ENCODE results near the gene DYNLT4.

Gene DYNLT4

DNA sequence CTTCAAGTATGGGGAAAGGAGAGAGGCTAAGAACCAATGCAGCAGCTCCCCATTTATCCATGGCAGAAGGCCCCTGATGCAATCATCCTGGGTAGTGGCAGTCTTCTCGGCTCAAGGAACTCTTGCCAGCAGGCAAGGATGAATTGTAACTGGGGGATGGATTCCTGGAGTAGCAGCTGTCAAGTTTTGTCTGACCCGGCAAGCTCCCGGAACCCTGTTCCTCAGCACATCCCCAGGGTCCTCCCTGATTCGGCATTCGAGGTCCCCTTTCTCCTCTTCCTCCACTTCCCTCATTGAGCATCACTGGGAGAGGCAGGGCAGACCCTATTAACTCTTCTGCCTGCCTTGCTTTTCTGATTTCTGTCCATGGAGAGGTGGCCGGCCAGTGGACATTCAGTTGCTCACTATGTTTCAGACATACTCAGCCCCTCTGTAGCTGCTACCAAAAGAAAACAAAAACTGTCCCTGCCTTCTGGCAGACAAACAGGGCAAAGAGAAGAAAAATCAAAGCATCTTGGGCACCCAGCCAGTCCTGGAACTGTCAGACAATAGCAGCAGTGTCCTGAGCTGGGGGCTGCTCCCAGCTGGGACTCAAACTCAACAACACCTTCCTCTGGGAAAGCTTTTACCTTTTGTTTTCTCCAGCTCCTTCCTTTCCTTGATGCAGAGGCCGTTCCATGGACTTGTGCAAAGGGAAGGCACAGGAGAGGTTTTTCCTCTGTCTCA lies 41.5 kb upstream of the DYNLT4 start:
- H3K27me3 ChIP-seq (ENCODE audit: low read length), result no peaks in the 10 kb centered on the region
- H3K9ac ChIP-seq (ENCODE audit: low read length), result no peak overlapping the region
- H2AFZ ChIP-seq (ENCODE audit: low read depth, low read length, severe bottlenecking), result no peak overlapping the region
- no peaks in the 10 kb centered on the region for H3F3A ChIP-seq (ENCODE audit: insufficient read depth)
- no peak overlapping the region for H3K4me2 ChIP-seq (ENCODE audit: low read depth, low read length, poor library complexity, severe bottlenecking)
- no peak overlapping the region for H3K27ac ChIP-seq (ENCODE audit: low read depth, low read length)
- H4K20me1 ChIP-seq (ENCODE audit: low read depth, low read length), result no peaks in the 10 kb centered on the region
- H3K4me3 ChIP-seq (ENCODE audit: insufficient read depth, low read length, poor library complexity, severe bottlenecking), result no peak overlapping the region
- no peak for TF ChIP-seq EZH2phosphoT487 (conservative IDR thresholded peaks at IDR 0.05; ENCODE audit: low read length)
- TF ChIP-seq, protein P1, sequence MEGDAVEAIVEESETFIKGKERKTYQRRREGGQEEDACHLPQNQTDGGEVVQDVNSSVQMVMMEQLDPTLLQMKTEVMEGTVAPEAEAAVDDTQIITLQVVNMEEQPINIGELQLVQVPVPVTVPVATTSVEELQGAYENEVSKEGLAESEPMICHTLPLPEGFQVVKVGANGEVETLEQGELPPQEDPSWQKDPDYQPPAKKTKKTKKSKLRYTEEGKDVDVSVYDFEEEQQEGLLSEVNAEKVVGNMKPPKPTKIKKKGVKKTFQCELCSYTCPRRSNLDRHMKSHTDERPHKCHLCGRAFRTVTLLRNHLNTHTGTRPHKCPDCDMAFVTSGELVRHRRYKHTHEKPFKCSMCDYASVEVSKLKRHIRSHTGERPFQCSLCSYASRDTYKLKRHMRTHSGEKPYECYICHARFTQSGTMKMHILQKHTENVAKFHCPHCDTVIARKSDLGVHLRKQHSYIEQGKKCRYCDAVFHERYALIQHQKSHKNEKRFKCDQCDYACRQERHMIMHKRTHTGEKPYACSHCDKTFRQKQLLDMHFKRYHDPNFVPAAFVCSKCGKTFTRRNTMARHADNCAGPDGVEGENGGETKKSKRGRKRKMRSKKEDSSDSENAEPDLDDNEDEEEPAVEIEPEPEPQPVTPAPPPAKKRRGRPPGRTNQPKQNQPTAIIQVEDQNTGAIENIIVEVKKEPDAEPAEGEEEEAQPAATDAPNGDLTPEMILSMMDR (IDR thresholded peaks at IDR 0.05; ENCODE audit: insufficient read depth, low read length, poor library complexity, severe bottlenecking), result no peak
- H3K9me3 ChIP-seq (ENCODE audit: insufficient read depth, low read length), result no peaks in the 10 kb centered on the region
- H3K79me2 ChIP-seq (ENCODE audit: insufficient read depth, low read length), result no peaks in the 10 kb centered on the region
- no peaks in the 10 kb centered on the region for H3K36me3 ChIP-seq (ENCODE audit: low read length)
- no peaks in the 10 kb centered on the region for H3K9me2 ChIP-seq (replicated peaks; ENCODE audit: insufficient read depth, low read length)

DNA sequence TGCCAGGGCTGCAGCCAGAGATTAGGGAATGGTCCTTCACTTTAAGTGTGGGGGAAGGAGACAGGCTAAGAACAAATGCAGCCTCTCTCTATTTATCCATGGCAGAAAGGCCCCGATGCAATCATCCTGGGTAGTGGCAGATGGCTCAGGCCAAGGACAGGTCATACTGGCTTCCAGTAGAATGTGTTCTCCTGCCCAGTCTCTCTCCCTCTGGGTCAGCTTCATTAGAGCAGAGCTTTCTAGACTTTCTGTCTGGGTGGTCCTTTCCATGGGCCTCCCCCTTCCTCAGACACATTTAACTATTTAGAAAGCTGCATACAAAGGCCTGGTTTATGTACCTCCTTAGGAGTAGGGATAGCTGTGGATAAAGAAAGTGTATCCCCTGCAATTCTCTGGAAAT lies 40.7 kb upstream of the DYNLT4 start:
- Histone ChIP-seq H3K27ac (ENCODE audit: low read depth, low read length) (no peak overlapping the region), H4K20me1 (ENCODE audit: low read depth, low read length) (no peaks in the 10 kb centered on the region), H3K4me2 (ENCODE audit: low read depth, low read length, poor library complexity, severe bottlenecking) (no peak overlapping the region), H3K4me3 (ENCODE audit: insufficient read depth, low read length, poor library complexity, severe bottlenecking) (no peak overlapping the region), H3K9me2 (replicated peaks; ENCODE audit: insufficient read depth, low read length) (no peaks in the 10 kb centered on the region), H3K9ac (ENCODE audit: low read length) (no peak overlapping the region), H2AFZ (ENCODE audit: low read depth, low read length, severe bottlenecking) (no peak overlapping the region), H3K79me2 (ENCODE audit: insufficient read depth, low read length) (no peaks in the 10 kb centered on the region), H3F3A (ENCODE audit: insufficient read depth) (no peaks in the 10 kb centered on the region), H3K9me3 (ENCODE audit: insufficient read depth, low read length) (no peaks in the 10 kb centered on the region), H3K36me3 (ENCODE audit: low read length) (no peaks in the 10 kb centered on the region), H3K27me3 (ENCODE audit: low read length) (no peaks in the 10 kb centered on the region)
- TF ChIP-seq, protein P1 (IDR thresholded peaks at IDR 0.05; ENCODE audit: insufficient read depth, low read length, poor library complexity, severe bottlenecking), result no peak

DNA sequence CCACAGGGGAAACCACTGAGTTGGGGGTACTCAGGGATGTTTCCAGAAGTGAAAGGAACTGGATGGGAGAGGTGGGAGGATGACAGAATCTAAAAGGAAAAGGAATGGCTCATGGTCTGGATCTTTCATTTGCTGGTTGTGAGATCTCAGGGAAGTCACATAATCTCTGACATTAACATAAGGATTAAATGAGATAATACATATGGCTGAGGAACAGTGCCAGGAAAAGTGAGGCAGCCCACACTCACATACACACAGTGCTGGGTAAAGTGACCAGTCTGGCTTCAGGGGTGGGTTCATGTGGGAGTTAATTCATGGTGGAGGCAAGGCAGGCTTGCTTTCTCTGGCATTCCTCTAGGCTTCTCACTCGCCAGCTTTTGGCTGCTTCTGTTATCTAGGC lies 39.8 kb upstream of the DYNLT4 start:
- H3K27ac ChIP-seq (ENCODE audit: low read depth, low read length), result no peak overlapping the region
- no peaks in the 10 kb centered on the region for H4K20me1 ChIP-seq (ENCODE audit: low read depth, low read length)
- H3K79me2 ChIP-seq (ENCODE audit: insufficient read depth, low read length), result no peaks in the 10 kb centered on the region
- no peaks in the 10 kb centered on the region for H3K9me2 ChIP-seq (replicated peaks; ENCODE audit: insufficient read depth, low read length)
- H3K9ac ChIP-seq (ENCODE audit: low read length), result no peak overlapping the region
- H2AFZ ChIP-seq (ENCODE audit: low read depth, low read length, severe bottlenecking), result no peak overlapping the region
- H3K4me2 ChIP-seq (ENCODE audit: low read depth, low read length, poor library complexity, severe bottlenecking), result no peak overlapping the region
- no peaks in the 10 kb centered on the region for H3K36me3 ChIP-seq (ENCODE audit: low read length)
- no peaks in the 10 kb centered on the region for H3K9me3 ChIP-seq (ENCODE audit: insufficient read depth, low read length)
- no peaks in the 10 kb centered on the region for H3K27me3 ChIP-seq (ENCODE audit: low read length)
- H3F3A ChIP-seq (ENCODE audit: insufficient read depth), result no peaks in the 10 kb centered on the region
- no peak for TF ChIP-seq EZH2phosphoT487 (conservative IDR thresholded peaks at IDR 0.05; ENCODE audit: low read length)
- TF ChIP-seq, protein P1 (IDR thresholded peaks at IDR 0.05; ENCODE audit: insufficient read depth, low read length, poor library complexity, severe bottlenecking), result no peak
- H3K4me3 ChIP-seq (ENCODE audit: insufficient read depth, low read length, poor library complexity, severe bottlenecking), result no peak overlapping the region
